Sigmoid colon (tissue), 7 donors: ENCODE results near the gene METTL21A. TPM values are rescaled to one million over a fixed set of nuclear protein-coding genes. Genes with fewer than 3 reads are reported as not detected.

Source experiments
- DNase-seq: peaks from one replicate; pipeline ENCODE4 v3.0.0-alpha.2; 2019
- H3K27ac ChIP-seq, 4 donors: fragments of 200-600 bp; sonication (generic); one replicate each; pipeline ENCODE4 v1.5.1; 2016 to 2019; ENCODE audit warnings: mild to moderate bottlenecking in 1 of 4
- H3K27me3 ChIP-seq, 3 donors: fragments of 200-600 bp; sonication (generic); one replicate each; pipeline ENCODE4 v1.5.1; 2019; ENCODE audit warnings: mild to moderate bottlenecking in 1 of 3
- H3K36me3 ChIP-seq, 4 donors: fragments of 200-600 bp; sonication (generic); one replicate each; pipeline ENCODE4 v1.5.1; 2016 to 2019
- H3K4me1 ChIP-seq, 4 donors: fragments of 200-600 bp; sonication (generic); one replicate each; pipeline ENCODE4 v1.5.1; 2017 to 2019
- H3K4me3 ChIP-seq, 4 donors: fragments of 200-600 bp; sonication (generic); one replicate each; pipeline ENCODE4 v1.5.1; 2017 to 2019; ENCODE audit warnings: mild to moderate bottlenecking in 2 of 4, moderate library complexity in 1 of 4
- H3K9me3 ChIP-seq, 4 donors: fragments of 200-600 bp in 3 of 4; sonication (generic) in 3 of 4; one replicate each; pipeline versions ENCODE4 v1.5.1 to v1.6.1; 2013 to 2019
- EP300 ChIP-seq, 4 donors: sonication (generic); formaldehyde crosslinking; IDR thresholded peaks; one replicate each; pipeline ENCODE4 v1.6.1; 2017; ENCODE audit warnings: antibody characterized with exemption in 4 of 4
- POLR2A ChIP-seq, 2 donors: fragments of 450-650 bp; IDR thresholded peaks; one replicate each; pipeline ENCODE4 v1.6.1; 2016; ENCODE audit warnings: antibody characterized with exemption in 2 of 2, mild to moderate bottlenecking in 2 of 2, moderate library complexity in 2 of 2
- POLR2AphosphoS5 ChIP-seq, 4 donors: sonication (generic); formaldehyde crosslinking; IDR thresholded peaks; one replicate each; pipeline ENCODE4 v1.6.1; 2017; ENCODE audit warnings: antibody characterized with exemption in 4 of 4
- WGBS, 2 donors: extraction: QIAGEN DNeasy Blood & Tissue Kit; methylation state at CpG; one replicate each; pipeline ENCODE4 v1.1.7; 2013; 5-methylcytosine and 5-hydroxymethylcytosine counted together
- intact Hi-C: fragments of 100-400 bp; cut with DNase I; formaldehyde crosslinking; loops from one replicate; pipeline ENCODE4 v1.15.1; 2023
- polyA plus RNA-seq, 3 donors: library from polyadenylated mRNA; stranded (reverse); fragments of 200-250 nt; gene quantifications; one replicate each; pipeline ENCODE4 v1.2.3, GENCODE V29; 2013
- total RNA-seq, 4 donors: library from RNA; depleted of rRNA; stranded (reverse); fragments of >200 nt; gene quantifications; one replicate each; pipeline ENCODE4 v1.1.0, GENCODE V29; 2016
- TF ChIP-seq, protein P1 (sequence below), 4 experiments: fragments of 450-650 bp in 3 of 4; fragments of 200-600 bp in 1 of 4; IDR thresholded peaks; one replicate each; pipeline ENCODE4 v1.5.1; 2016 to 2019; ENCODE audit warnings: antibody characterized with exemption in 4 of 4, mild to moderate bottlenecking in 3 of 4, moderate library complexity in 2 of 4
- donor health status: healthy with polysubstance abuse.
- donor health status: Bipolar disorder and iron deficiency.
- donor health status: healthy.

The METTL21A gene
- total and polyA plus RNA-seq, 7 donors = 12.9 to 43.0 (median 21.0) TPM

DNA sequence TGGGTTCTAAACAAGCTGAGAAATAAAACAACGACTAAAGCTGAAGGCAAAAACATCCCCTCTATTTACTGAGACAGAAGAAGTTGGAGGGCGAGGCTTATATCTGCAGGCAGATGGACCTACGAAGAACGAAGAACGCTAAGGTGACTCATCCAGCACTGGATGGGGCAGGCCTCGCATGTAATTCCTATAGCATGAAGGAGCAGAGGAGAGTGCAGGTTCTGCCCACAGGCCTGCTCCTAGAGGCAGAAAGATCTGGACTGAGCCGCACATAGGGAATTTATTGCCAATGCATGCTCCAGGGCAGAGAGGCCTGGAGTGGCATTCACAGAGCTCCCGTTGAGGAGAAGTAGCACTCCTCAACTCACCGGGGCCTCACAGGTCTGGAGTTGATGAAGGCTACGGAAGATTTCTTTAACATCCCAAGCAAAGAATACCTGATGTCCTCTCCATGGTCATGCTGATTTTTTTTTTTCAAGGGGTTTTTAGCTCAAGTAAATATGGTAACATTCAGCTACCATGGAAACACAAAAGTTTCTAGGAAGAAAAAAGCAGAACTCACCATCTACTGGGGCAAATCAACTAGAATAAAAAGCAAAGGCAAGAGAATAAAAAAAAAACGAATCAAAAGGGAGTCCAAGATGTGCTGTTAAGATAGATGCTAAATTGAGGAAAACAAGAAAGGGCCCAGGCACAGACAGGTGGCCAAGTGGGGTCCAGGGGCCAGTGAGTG lies 10.4 kb upstream of the METTL21A start:
- intact Hi-C loops = no loop called here
- Histone ChIP-seq H3K9me3 (no peaks in the 10 kb centered on the region), H3K27me3 (no peaks in the 10 kb centered on the region), H3K4me1 (no peaks in the 10 kb centered on the region), H3K27ac (no peak overlapping the region), H3K4me3 (no peak overlapping the region), H3K36me3 (no peaks in the 10 kb centered on the region)
- no peak for DNase-seq
- WGBS, 2 donors = 85 to 86% methylated on average over 11 of the region's 11 CpGs
- TF ChIP-seq, protein P1, sequence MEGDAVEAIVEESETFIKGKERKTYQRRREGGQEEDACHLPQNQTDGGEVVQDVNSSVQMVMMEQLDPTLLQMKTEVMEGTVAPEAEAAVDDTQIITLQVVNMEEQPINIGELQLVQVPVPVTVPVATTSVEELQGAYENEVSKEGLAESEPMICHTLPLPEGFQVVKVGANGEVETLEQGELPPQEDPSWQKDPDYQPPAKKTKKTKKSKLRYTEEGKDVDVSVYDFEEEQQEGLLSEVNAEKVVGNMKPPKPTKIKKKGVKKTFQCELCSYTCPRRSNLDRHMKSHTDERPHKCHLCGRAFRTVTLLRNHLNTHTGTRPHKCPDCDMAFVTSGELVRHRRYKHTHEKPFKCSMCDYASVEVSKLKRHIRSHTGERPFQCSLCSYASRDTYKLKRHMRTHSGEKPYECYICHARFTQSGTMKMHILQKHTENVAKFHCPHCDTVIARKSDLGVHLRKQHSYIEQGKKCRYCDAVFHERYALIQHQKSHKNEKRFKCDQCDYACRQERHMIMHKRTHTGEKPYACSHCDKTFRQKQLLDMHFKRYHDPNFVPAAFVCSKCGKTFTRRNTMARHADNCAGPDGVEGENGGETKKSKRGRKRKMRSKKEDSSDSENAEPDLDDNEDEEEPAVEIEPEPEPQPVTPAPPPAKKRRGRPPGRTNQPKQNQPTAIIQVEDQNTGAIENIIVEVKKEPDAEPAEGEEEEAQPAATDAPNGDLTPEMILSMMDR (IDR thresholded peaks at IDR 0.05) = no peak
- TF ChIP-seq POLR2A (IDR thresholded peaks at IDR 0.05) (no peak), POLR2AphosphoS5 (IDR thresholded peaks at IDR 0.05) (no peak), EP300 (IDR thresholded peaks at IDR 0.05) (no peak)

DNA sequence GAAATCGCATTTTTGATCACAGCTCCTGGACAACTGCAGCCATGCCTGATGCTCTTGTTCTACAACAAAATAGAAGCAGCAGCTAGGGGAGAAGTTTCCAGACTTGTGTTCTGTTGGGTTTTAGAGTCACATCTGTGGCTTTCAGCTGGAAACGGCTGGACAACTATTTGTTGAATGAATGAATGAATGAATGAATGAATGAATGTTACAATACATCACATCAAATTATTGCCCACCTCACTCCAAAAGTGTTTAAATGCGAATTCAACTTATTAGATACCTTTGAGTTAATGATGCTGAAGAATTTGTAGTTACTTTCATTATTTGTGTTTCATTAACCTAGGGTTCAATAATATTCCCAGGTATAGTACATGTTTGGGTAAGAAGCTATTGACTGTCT lies 8.5 kb upstream of the METTL21A start:
- intact Hi-C loops = no loop called here
- Histone ChIP-seq H3K9me3 (no peaks in the 10 kb centered on the region), H3K27me3 (no peaks in the 10 kb centered on the region), H3K4me3 (no peak overlapping the region), H3K4me1 (no peaks in the 10 kb centered on the region), H3K36me3 (no peaks in the 10 kb centered on the region), H3K27ac (no peak overlapping the region)
- DNase-seq = no peak
- WGBS, 2 donors = 85 to 91% methylated on average over 3 of the region's 3 CpGs
- TF ChIP-seq POLR2A (IDR thresholded peaks at IDR 0.05) (no peak), POLR2AphosphoS5 (IDR thresholded peaks at IDR 0.05) (no peak), EP300 (IDR thresholded peaks at IDR 0.05) (no peak)
- TF ChIP-seq, protein P1 (IDR thresholded peaks at IDR 0.05) = no peak

DNA sequence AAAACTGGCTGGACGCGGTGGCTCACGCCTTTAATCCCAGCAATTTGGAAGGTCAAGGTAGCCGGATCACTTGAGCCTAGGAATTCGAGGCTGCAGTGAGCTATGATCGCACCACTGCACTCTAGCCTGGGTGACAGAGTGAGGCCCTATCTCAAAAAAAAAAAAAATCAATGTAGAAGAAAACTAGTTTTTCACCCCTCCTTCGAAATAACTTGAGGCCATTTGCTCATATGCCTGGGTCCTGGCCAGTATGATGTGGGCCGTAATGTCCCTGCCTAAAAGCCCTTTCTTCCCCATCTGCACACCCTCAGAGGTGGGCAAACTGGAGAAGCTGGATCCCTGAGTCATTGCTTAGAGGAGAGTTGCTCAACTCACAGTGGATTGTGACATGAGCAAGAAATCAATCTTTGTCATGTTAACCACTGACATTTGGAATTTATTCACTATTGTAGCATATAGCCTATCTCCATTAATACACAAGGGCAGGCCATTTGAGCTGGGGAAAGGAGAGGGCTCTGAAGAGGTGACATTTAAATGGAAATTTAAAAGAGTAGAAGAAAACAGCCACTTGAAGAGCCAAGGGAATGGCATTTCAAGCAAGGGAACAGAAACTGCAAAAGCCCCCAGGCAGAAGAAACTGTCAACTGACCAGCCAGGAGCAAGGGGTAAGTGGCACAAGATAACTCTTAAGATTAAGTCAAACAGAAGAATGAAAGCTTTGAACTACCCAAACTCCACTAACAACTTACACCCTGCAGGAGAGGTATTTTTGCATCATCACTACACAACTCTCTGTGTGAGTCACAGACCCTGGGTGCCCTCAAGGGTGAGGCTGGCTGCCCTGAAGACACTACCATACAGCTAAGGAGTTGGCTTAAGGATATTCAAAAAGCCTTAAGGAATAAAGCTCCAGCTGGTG lies 7.6 kb upstream of the METTL21A start:
- TF ChIP-seq POLR2A (IDR thresholded peaks at IDR 0.05) (no peak), POLR2AphosphoS5 (IDR thresholded peaks at IDR 0.05) (no peak), EP300 (IDR thresholded peaks at IDR 0.05) (no peak)
- TF ChIP-seq, protein P1 (IDR thresholded peaks at IDR 0.05) = no peak
- intact Hi-C loops = no loop called here
- Histone ChIP-seq H3K27me3 (no peaks in the 10 kb centered on the region), H3K9me3 (no peaks in the 10 kb centered on the region), H3K36me3 (no peaks in the 10 kb centered on the region), H3K4me1 (no peaks in the 10 kb centered on the region), H3K27ac (no peak overlapping the region), H3K4me3 (no peak overlapping the region)
- WGBS, 2 donors = 93 to 96% methylated on average over 8 of the region's 8 CpGs
- no peak for DNase-seq

DNA sequence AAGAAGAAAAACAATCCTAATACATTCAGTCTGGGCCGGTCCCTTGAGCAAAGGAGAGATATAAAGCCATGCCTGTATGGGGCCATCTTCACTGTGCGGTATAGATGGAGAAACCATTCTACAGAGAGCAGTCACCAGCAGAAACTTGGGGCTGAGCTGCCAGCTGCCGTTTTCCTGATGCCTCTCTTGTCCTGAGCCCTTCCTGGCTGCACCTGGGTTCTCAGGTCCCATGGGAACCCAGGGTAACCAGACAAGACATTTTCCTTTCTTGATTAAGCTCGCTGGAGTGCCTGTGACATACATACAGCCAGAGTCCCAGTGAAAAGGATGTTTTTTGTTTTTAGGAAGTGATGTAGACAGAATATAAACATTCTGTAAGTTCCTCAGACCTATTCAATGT lies 5.3 kb upstream of the METTL21A start:
- intact Hi-C loops = no loop called here
- peaks cover 0 to 15% (median 10%) of the 10 kb centered on the region in 4 donors for H3K4me1 ChIP-seq
- no peaks in the 10 kb centered on the region for H3K36me3 ChIP-seq
- H3K9me3 ChIP-seq = no peaks in the 10 kb centered on the region
- 73 to 86% methylated on average over 4 of the region's 4 CpGs for WGBS, 2 donors
- TF ChIP-seq POLR2A (IDR thresholded peaks at IDR 0.05) (no peak), POLR2AphosphoS5 (IDR thresholded peaks at IDR 0.05) (no peak), EP300 (IDR thresholded peaks at IDR 0.05) (no peak)
- TF ChIP-seq, protein P1 (IDR thresholded peaks at IDR 0.05) = no peak
- no peaks in the 10 kb centered on the region for H3K27me3 ChIP-seq
- no peak for DNase-seq
- H3K27ac ChIP-seq = no peak overlapping the region
- no peak overlapping the region for H3K4me3 ChIP-seq
